Head of caudate nucleus (tissue), 42 donors: ENCODE data around the gene PTX3.

ENCODE experiments used
- DNase-seq, 42 donors: peaks; one replicate each; pipeline versions ENCODE4 v3.0.0 to v3.0.0-alpha.2; 2020 to 2021; ENCODE audit warnings: mixed read lengths in 7 of 42
- intact Hi-C: fragments of 100-400 bp; cut with DNase I; formaldehyde crosslinking; loops from one replicate; pipeline ENCODE4 v1.15.0; 2022

Gene PTX3

GRCh38 chr3:157467200-157467599 is 30.6 kb downstream of the PTX3 start:
- intact Hi-C loops, result no loop called here
- no peak for DNase-seq

GRCh38 chr3:157469561-157470294 is 33.1 kb downstream of the PTX3 start:
- intact Hi-C loops, result no loop called here
- DNase-seq, result no peak

GRCh38 chr3:157471064-157471463 is 34.4 kb downstream of the PTX3 start:
- intact Hi-C loops, result no loop called here
- DNase-seq, result no peak

DNA sequence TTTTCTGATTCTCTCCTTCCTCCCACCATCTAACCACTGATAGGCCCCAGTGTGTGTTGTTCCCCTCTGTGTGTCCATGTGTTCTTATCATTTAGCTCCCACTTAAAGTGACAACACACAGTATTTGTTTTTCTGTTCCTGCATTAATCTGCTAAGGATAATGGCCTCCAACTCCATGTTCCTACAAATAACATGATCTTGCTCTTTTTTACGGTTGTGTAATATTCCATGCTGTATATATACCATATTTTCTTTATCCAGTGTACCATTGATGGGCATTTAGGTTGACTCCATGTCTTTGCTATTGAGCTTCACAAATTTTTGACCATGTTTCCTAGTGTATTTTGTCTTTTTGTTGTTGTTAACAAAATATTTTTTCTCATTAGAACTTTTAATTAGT is 36.0 kb downstream of the PTX3 start:
- no peak for DNase-seq
- intact Hi-C loops, result no loop called here

DNA sequence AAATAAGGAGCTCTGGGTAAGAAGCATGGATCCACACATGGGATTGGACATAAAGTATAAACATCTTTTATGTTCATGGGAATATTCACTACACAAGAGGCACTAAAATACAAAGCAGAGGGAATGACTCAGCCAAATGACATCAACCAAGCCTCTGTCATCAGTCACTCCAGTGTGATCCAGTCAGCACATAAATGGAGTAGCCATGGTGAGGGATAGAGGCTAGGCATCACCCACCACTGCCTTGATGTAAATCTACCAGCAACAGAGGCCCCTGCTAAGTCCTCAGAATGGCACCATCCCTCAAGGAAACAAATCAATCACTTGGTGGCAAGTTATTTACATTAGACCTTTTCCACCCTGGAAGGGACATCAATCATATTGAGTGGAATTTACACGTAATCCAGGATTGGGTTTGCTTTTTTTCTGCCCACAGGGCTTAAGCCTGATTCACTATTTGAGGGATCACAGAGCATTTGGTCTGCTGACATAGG is 39.3 kb downstream of the PTX3 start:
- intact Hi-C loops, result no loop called here
- DNase-seq, result no peak

DNA sequence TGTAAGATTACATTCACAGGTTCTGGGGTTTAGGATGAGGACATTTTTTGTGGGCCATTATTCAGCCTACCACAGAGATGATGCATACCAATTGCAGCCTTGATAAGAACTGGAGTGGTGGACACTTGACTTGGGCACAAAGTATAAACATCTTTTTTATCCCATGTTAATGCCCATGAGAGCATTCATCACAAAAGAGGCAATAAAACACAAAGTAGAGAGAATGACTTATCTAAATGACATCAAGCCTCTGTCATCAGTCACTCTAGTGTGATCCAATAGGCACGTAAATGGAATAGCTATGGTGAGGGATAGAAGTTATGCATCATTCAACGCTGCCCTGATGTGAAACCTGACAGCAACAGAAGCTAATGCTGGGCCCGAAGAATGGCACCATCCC is 40.8 kb downstream of the PTX3 start:
- intact Hi-C loops, result no loop called here

DNA sequence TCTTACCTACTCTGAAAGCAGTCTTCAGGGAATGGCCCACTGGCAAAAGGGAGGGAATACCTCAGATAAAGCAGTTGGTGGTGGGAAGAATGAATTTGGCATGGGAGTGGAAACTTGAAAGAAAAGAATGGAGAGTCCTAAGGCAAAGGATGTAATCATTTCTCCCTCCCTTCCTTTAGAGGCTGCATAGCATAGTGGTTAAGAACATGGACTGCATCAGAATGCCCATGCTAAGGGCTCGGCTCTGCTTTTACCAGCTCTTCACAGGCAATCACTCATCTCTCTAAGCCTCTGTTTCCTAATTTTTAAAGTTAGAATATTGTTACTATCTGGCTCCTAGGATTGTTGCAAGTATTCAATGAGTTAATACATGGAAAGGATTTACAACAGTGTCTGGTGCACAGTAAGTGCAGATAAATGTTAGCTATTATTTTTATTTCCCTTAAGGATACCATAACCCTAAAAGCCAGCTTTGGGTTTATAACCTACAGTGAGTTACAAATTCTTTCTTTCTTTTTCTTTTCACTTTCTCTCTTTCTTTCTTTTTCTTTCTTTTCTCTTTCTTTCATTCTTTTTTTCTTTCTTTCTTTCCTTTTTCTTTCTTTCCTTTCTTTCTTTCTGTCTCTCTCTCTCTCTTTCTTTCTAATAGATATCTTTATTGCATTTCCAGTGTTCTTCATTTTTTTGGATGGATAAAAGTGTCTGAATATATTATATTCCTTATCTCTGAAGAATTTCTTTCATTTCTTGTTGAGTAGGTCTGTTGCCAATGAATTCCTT is 43.0 kb downstream of the PTX3 start:
- intact Hi-C loops, result no loop called here
- no peak for DNase-seq

More for the DNA sequence above, 40.8 kb downstream of the PTX3 start:
- DNase-seq, result no peak

DNA sequence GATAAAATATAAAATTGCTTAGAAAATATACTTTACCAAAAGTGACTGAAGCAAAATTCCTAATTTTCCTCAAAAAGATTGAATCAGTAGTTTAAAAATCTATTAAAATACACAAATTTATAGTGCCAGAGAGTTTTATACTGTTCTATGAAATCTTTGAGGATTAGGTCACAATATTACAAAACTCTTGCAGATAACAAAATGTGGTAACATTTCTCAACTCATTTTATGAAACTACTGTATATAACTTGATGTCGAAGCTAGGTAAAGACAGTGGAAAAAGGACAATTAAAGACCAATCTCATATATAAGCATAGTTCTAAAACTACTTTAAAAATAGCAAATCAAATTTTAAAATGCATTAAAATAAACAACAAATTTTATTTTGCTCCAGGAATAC is 50.7 kb downstream of the PTX3 start:
- intact Hi-C loops, result no loop called here
- no peak for DNase-seq

DNA sequence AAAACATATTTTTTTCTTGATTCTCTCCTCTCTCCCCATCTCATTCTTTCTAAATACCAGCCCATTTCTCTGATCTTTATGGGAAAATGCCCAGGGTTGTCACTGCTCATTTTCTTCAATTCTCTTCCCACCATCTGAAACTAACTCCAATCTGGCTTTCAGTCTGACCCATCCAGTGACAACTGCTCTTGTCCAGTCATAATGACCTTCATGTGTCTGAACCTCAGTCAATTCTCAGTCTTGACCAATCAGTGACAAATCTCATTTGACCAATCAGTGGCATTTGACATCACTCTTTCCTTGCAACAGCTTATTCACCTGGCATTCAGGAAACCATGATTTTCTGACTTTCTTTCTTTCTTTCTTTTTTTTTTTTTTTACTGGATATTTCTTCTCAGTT is 51.5 kb downstream of the PTX3 start:
- intact Hi-C loops, result no loop called here
- DNase-seq, result no peak

- intact Hi-C loops, result loop anchor here (5.0 kb wide), 1 partner anchor 289 kb away; no protein-coding TSS in a partner anchor
- no peak for DNase-seq
Observed at GRCh38 chr3:157491136-157491535, 54.5 kb downstream of the PTX3 start.
